Right lobe of liver (tissue), 4 donors: ENCODE measurements around the gene EFR3B.

Source experiments
- POLR2A ChIP-seq: fragments of 450-650 bp; IDR thresholded peaks from one replicate; pipeline ENCODE4 v1.6.1; 2017; ENCODE audit warnings: antibody characterized with exemption, mild to moderate bottlenecking
- TF ChIP-seq, protein P1 (sequence below), 4 donors: fragments of 200-600 bp in 3 of 4; fragments of 450-650 bp in 1 of 4; IDR thresholded peaks; one replicate each; pipeline versions ENCODE4 v1.5.1 to v1.8.0; 2016 to 2022; ENCODE audit warnings: antibody characterized with exemption in 4 of 4, mild to moderate bottlenecking in 2 of 4
- donor health status: DM: no; HTN: no; CAD: no.
- donor health status: DM: no; HTN: no; CAD: no.
- donor health status: DM: no; HTN: yes; CAD: no.

DNA sequence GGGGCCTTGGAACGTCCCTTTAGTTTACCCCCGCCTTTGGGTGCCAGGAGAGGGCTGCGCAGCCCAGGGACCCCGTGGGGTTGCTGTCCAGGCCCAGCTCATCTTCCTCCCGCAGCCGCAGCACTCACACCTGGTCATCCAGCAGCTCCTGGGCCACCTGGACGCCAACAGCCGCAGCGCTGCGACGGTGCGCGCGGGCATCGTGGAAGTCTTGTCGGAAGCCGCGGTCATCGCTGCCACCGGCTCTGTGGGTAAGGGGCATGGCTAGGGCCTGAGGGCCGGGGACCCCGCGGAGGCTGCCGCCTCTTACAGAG, 89.3 kb downstream of the EFR3B start:
- TF ChIP-seq POLR2A = no peak
- TF ChIP-seq, protein P1, sequence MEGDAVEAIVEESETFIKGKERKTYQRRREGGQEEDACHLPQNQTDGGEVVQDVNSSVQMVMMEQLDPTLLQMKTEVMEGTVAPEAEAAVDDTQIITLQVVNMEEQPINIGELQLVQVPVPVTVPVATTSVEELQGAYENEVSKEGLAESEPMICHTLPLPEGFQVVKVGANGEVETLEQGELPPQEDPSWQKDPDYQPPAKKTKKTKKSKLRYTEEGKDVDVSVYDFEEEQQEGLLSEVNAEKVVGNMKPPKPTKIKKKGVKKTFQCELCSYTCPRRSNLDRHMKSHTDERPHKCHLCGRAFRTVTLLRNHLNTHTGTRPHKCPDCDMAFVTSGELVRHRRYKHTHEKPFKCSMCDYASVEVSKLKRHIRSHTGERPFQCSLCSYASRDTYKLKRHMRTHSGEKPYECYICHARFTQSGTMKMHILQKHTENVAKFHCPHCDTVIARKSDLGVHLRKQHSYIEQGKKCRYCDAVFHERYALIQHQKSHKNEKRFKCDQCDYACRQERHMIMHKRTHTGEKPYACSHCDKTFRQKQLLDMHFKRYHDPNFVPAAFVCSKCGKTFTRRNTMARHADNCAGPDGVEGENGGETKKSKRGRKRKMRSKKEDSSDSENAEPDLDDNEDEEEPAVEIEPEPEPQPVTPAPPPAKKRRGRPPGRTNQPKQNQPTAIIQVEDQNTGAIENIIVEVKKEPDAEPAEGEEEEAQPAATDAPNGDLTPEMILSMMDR (IDR thresholded peaks at IDR 0.05) = no peak
